ENCODE results near the gene NAA16. TPM values are rescaled to one million over a fixed set of nuclear protein-coding genes. Genes with fewer than 3 reads are reported as not detected.

The NAA16 gene
- total RNA-seq, 1 donor from 2014 or later: 11.9 TPM

GRCh38 chr13:41365631-41366030 is 54.6 kb downstream of the NAA16 start:
- Histone ChIP-seq H3K27me3 (no peaks in the 10 kb centered on the region), H3K36me3 (peaks cover 26 to 75% of the 10 kb centered on the region in 2 donors), H3K27ac (no peak overlapping the region), H3K4me1 (no peaks in the 10 kb centered on the region), H3K4me3 (no peak overlapping the region), H3K9me3 (no peaks in the 10 kb centered on the region)
- TF ChIP-seq, protein P1, sequence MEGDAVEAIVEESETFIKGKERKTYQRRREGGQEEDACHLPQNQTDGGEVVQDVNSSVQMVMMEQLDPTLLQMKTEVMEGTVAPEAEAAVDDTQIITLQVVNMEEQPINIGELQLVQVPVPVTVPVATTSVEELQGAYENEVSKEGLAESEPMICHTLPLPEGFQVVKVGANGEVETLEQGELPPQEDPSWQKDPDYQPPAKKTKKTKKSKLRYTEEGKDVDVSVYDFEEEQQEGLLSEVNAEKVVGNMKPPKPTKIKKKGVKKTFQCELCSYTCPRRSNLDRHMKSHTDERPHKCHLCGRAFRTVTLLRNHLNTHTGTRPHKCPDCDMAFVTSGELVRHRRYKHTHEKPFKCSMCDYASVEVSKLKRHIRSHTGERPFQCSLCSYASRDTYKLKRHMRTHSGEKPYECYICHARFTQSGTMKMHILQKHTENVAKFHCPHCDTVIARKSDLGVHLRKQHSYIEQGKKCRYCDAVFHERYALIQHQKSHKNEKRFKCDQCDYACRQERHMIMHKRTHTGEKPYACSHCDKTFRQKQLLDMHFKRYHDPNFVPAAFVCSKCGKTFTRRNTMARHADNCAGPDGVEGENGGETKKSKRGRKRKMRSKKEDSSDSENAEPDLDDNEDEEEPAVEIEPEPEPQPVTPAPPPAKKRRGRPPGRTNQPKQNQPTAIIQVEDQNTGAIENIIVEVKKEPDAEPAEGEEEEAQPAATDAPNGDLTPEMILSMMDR (IDR thresholded peaks at IDR 0.05): no peak
- no peak for DNase-seq (ENCODE audit: low spot score in 2 of 2)
- intact Hi-C loops (cut with DNase I): no loop called here

- TF ChIP-seq, protein P1 (IDR thresholded peaks at IDR 0.05): no peak
- no peaks in the 10 kb centered on the region for H3K9me3 ChIP-seq
- H3K4me1 ChIP-seq: no peaks in the 10 kb centered on the region
- intact Hi-C loops (cut with DNase I): no loop called here
- H3K27me3 ChIP-seq: no peaks in the 10 kb centered on the region
- H3K4me3 ChIP-seq: no peak overlapping the region
- H3K27ac ChIP-seq: no peak overlapping the region
- H3K36me3 ChIP-seq: peaks cover 31 to 58% of the 10 kb centered on the region in 2 donors
- DNase-seq (ENCODE audit: low spot score in 2 of 2): no peak
These were observed 59.7 kb downstream of the NAA16 start for GRCh38 chr13:41370736-41371135.

- no peaks in the 10 kb centered on the region for H3K4me1 ChIP-seq
- H3K4me3 ChIP-seq: no peak overlapping the region
- no peaks in the 10 kb centered on the region for H3K27me3 ChIP-seq
- H3K36me3 ChIP-seq: peaks cover 18 to 34% of the 10 kb centered on the region in 2 donors
- no peaks in the 10 kb centered on the region for H3K9me3 ChIP-seq
- DNase-seq (ENCODE audit: low spot score in 2 of 2): no peak
- no peak overlapping the region for H3K27ac ChIP-seq
- intact Hi-C loops (cut with DNase I): no loop called here
- TF ChIP-seq, protein P1 (IDR thresholded peaks at IDR 0.05): no peak
These were observed 66.4 kb downstream of the NAA16 start for GRCh38 chr13:41377446-41377845.

DNA sequence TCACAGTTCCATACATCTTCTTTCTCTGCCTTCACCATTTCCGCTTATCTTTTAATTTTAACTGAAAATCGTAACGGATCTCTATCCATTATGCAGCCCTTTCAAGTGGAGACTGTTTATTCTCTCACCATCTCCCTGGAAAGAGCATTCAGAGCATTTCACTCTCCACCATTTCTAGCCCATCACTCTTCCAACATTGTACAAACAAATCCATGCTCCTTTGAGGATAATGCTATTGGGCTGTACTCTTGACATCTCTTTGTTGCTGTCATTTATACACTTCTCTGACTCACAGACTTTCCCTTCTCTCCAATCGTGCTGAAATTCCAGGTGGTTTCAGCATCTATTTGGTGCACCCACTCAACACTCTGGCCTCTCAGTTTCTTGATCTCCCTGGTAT is 71.4 kb downstream of the NAA16 start:
- Histone ChIP-seq H3K4me1 (no peaks in the 10 kb centered on the region), H3K36me3 (no peaks in the 10 kb centered on the region), H3K9me3 (no peaks in the 10 kb centered on the region), H3K4me3 (no peak overlapping the region), H3K27me3 (no peaks in the 10 kb centered on the region), H3K27ac (no peak overlapping the region)
- no peak for DNase-seq (ENCODE audit: low spot score in 2 of 2)
- TF ChIP-seq, protein P1 (IDR thresholded peaks at IDR 0.05): no peak
- intact Hi-C loops (cut with DNase I): no loop called here

GRCh38 chr13:41383386-41383785 is 72.3 kb downstream of the NAA16 start:
- H3K4me1 ChIP-seq: no peaks in the 10 kb centered on the region
- H3K4me3 ChIP-seq: no peak overlapping the region
- intact Hi-C loops (cut with DNase I): no loop called here
- DNase-seq (ENCODE audit: low spot score in 2 of 2): no peak
- H3K27me3 ChIP-seq: no peaks in the 10 kb centered on the region
- TF ChIP-seq, protein P1 (IDR thresholded peaks at IDR 0.05): no peak
- H3K9me3 ChIP-seq: no peaks in the 10 kb centered on the region
- no peaks in the 10 kb centered on the region for H3K36me3 ChIP-seq
- H3K27ac ChIP-seq: no peak overlapping the region

Data from ascending aorta (tissue), 2 donors.